Parathyroid adenoma (tissue), 2 donors: ENCODE measurements around the gene MRPL22.
"Not testable (repeated sequence)": the region's sequence is repeated elsewhere in the genome, so short reads cannot be mapped to it uniquely, and the experiment has no call there.

Source experiments
- H2AFZ ChIP-seq: fragments of 300-600 bp; sonication (generic); one replicate; pipeline ENCODE4 v1.7.0; 2017; ENCODE audit warnings: antibody characterized with exemption, mild to moderate bottlenecking
- H3K27ac ChIP-seq: fragments of 300-600 bp; sonication (generic); one replicate; pipeline ENCODE4 v1.7.0; 2017
- H3K27me3 ChIP-seq: fragments of 300-600 bp; sonication (generic); one replicate; pipeline ENCODE4 v1.7.0; 2017; ENCODE audit warnings: low read length; ENCODE audit not compliant: control insufficient read depth, insufficient read depth
- H3K36me3 ChIP-seq: fragments of 300-600 bp; sonication (generic); one replicate; pipeline ENCODE4 v1.7.0; 2017; ENCODE audit warnings: low read length; ENCODE audit not compliant: control insufficient read depth, insufficient read depth
- H3K4me1 ChIP-seq: fragments of 300-600 bp; sonication (generic); one replicate; pipeline ENCODE4 v1.7.0; 2017; ENCODE audit warnings: control low read depth
- H3K4me2 ChIP-seq: fragments of 300-600 bp; sonication (generic); one replicate; pipeline ENCODE4 v1.7.0; 2017; ENCODE audit warnings: low read length
- H3K4me3 ChIP-seq: fragments of 300-600 bp; sonication (generic); one replicate; pipeline ENCODE4 v1.7.0; 2017; ENCODE audit warnings: low read depth, low read length
- H3K79me2 ChIP-seq: fragments of 300-600 bp; sonication (generic); one replicate; pipeline ENCODE4 v1.7.0; 2017; ENCODE audit warnings: control low read depth
- H3K9ac ChIP-seq: fragments of 300-600 bp; sonication (generic); one replicate; pipeline ENCODE4 v1.7.0; 2017; ENCODE audit warnings: mild to moderate bottlenecking
- H3K9me3 ChIP-seq: fragments of 300-600 bp; sonication (generic); one replicate; pipeline ENCODE4 v1.7.0; 2017; ENCODE audit warnings: low read length; ENCODE audit not compliant: control insufficient read depth
- TF ChIP-seq, protein P1 (sequence below): fragments of 300-600 bp; sonication (generic); IDR thresholded peaks from one replicate; pipeline ENCODE4 v1.7.0; 2017; ENCODE audit warnings: antibody characterized with exemption, mild to moderate bottlenecking
- donor health status: primary hyperparathyroidism.

The MRPL22 gene

DNA sequence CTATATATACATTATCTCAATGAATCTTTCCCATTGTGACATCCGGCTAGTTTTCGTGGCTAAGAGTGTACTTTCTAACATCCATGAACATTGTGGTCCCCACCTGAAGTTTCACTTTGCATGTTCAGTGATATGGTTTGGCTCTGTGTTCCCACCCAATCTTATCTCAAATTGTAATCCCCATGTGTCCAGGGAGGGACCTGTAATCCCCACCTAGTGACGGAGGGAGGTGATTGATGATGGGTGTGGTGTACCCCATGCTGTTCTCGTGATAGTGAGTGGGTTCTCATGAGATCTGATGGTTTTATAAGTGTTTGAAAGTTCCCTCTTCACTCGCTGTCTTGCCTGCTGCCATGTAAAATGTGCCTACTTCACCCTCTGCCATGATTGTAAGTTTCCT lies 28.1 kb downstream of the MRPL22 start:
- Histone ChIP-seq H3K27me3 (no peaks in the 10 kb centered on the region), H3K27ac (no peak overlapping the region), H3K79me2 (no peaks in the 10 kb centered on the region), H3K4me3 (no peak overlapping the region), H2AFZ (no peak overlapping the region), H3K9me3 (no peaks in the 10 kb centered on the region), H3K36me3 (no peaks in the 10 kb centered on the region), H3K9ac (no peak overlapping the region), H3K4me1 (no peaks in the 10 kb centered on the region), H3K4me2 (no peak overlapping the region)
- TF ChIP-seq, protein P1, sequence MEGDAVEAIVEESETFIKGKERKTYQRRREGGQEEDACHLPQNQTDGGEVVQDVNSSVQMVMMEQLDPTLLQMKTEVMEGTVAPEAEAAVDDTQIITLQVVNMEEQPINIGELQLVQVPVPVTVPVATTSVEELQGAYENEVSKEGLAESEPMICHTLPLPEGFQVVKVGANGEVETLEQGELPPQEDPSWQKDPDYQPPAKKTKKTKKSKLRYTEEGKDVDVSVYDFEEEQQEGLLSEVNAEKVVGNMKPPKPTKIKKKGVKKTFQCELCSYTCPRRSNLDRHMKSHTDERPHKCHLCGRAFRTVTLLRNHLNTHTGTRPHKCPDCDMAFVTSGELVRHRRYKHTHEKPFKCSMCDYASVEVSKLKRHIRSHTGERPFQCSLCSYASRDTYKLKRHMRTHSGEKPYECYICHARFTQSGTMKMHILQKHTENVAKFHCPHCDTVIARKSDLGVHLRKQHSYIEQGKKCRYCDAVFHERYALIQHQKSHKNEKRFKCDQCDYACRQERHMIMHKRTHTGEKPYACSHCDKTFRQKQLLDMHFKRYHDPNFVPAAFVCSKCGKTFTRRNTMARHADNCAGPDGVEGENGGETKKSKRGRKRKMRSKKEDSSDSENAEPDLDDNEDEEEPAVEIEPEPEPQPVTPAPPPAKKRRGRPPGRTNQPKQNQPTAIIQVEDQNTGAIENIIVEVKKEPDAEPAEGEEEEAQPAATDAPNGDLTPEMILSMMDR: no peak

DNA sequence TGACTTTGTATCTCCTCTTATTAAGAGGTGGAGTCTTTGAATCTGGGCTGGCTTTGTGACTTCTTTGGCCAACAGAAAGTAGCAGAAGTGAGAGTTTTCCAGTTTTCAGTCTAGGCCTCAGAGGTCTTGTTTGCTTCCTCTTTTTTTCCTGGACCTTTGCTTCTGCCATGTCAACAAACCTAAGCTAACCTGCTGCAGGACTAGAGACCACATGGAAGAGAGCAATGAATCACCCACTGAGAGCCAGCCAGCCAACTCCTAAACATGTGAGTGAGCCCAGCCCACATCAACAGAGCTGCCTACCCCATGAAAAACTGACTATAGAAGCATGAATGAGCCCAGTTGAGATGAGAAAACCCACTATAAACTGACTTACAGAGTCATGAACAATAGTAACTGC lies 29.9 kb downstream of the MRPL22 start:
- H3K4me1 ChIP-seq: no peaks in the 10 kb centered on the region
- no peaks in the 10 kb centered on the region for H3K27me3 ChIP-seq

DNA sequence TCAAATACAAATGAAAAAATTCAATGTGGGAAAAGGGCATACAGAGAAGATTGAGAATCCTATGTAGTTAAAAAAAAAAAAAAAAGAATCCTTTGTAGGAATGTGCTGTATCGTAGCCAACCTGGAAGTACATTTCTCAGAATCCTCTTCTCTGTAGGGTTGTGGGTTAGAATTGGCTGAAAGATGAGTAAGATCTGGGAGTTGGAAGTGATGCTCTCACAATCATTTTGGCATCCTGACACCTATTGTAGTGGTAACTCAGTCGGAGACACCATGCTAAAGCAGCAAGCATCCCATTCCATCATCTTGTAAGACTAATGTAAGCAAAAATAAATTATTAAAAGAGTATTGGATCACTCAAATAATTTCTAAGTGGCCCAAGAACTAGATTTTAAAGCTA lies 30.6 kb downstream of the MRPL22 start:
- no peak overlapping the region for H2AFZ ChIP-seq
- H3K9ac ChIP-seq: no peak overlapping the region
- no peaks in the 10 kb centered on the region for H3K79me2 ChIP-seq
- no peaks in the 10 kb centered on the region for H3K9me3 ChIP-seq
- H3K27ac ChIP-seq: no peak overlapping the region
- H3K36me3 ChIP-seq: no peaks in the 10 kb centered on the region
- H3K27me3 ChIP-seq: no peaks in the 10 kb centered on the region
- no peak overlapping the region for H3K4me3 ChIP-seq
- TF ChIP-seq, protein P1: no peak
- H3K4me1 ChIP-seq: no peaks in the 10 kb centered on the region
- H3K4me2 ChIP-seq: no peak overlapping the region

More for the DNA sequence above, 29.9 kb downstream of the MRPL22 start:
- Histone ChIP-seq H2AFZ (no peak overlapping the region), H3K4me2 (no peak overlapping the region), H3K4me3 (no peak overlapping the region), H3K27ac (no peak overlapping the region), H3K9me3 (no peaks in the 10 kb centered on the region), H3K9ac (no peak overlapping the region), H3K36me3 (no peaks in the 10 kb centered on the region), H3K79me2 (no peaks in the 10 kb centered on the region)
- TF ChIP-seq, protein P1: no peak

DNA sequence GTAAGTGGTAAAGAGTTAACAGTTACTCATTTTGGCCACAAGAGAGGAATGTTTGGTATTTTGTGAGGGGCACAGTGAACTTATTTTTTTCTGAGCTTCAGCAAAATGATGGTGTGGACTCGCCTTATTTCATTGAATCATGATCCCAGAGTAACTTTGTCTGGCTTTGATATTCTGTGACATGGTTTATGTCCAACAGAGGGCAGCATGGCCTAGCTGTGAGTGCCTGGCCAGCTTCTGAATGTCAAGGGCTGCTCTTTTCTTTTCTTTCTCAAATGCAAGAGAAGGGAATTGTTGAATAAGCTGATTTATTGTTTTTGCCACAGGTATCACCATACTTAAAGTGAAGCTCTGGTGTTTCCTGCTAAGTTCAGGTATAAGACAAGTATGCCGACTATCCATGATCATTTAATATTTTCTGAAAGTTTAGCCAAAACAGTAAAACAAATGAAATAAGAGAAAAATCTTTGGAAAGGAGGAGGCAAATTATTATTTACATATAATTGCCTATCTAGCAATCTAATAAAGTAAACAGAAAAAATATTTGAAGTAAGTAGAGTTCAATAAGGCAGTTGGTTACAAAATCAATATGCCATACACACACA lies 31.7 kb downstream of the MRPL22 start:
- Histone ChIP-seq H2AFZ (no peak overlapping the region), H3K79me2 (no peaks in the 10 kb centered on the region), H3K36me3 (no peaks in the 10 kb centered on the region), H3K4me1 (no peaks in the 10 kb centered on the region), H3K27me3 (no peaks in the 10 kb centered on the region), H3K27ac (no peak overlapping the region), H3K9ac (no peak overlapping the region), H3K4me3 (no peak overlapping the region), H3K9me3 (no peaks in the 10 kb centered on the region), H3K4me2 (no peak overlapping the region)
- TF ChIP-seq, protein P1: peak; percentile 40

DNA sequence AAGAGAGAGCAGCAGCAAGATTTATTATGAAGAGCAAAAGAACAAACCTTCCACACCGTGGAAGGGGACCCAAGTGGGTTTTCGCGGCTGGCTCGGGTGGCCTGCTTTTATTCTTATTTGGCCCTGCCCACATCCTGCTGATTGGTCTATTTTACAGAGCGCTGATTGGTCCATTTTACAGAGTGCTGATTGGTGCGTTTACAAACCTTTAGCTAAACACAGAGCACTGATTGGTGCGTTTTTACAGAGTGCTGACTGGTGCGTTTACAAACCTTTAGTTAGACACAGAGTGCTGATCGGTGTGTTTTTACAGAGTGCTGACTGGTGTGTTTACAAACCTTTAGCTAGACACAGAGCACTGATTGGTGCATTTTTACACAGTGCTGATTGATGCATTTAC lies 35.2 kb downstream of the MRPL22 start:
- H3K9me3 ChIP-seq, H3K4me3 ChIP-seq, H3K27ac ChIP-seq, H3K27me3 ChIP-seq, H2AFZ ChIP-seq, H3K36me3 ChIP-seq, H3K4me2 ChIP-seq, H3K79me2 ChIP-seq, H3K9ac ChIP-seq, H3K4me1 ChIP-seq: not testable (repeated sequence)
